GM12891 (cell line): ENCODE results near the gene HEPH.

Experiments used
- POLR2A ChIP-seq: IDR thresholded peaks from 2 replicates; pipeline ENCODE4 v1.6.1; 2011; ENCODE audit warnings: low read depth, low read length, control low read depth
- POLR2AphosphoS5 ChIP-seq: IDR thresholded peaks from 2 replicates; pipeline ENCODE4 v1.6.1; 2011; ENCODE audit warnings: low read depth, low read length, control low read depth
- TAF1 ChIP-seq: IDR thresholded peaks from 2 replicates; pipeline ENCODE4 v1.6.1; 2011; ENCODE audit warnings: low read depth, low read length, control low read depth

DNA sequence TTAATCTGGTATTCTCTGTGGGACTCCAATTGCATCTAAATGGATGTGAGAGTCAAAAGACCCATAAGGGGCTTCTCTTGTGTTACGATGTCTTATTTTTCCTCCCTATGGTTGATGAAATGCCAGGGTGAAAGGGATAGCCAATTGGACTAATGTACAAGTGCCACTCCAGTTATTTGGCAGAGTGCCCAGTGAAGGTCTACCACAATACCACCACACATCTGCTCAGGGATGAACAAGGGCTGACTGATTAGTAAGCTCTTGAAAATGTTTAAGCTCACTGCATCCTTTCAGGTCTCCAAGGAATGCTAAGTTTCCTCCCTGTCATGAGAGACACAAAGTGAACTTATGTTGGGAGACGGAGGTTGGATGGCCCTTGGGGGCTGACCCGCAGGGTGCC, 57.8 kb downstream of the HEPH start:
- TF ChIP-seq TAF1 (no peak), POLR2AphosphoS5 (no peak), POLR2A (no peak)
